Adrenal gland (tissue), 12 donors: ENCODE measurements around the gene RETREG1. TPM values are rescaled to one million over a fixed set of nuclear protein-coding genes. Genes with fewer than 3 reads are reported as not detected.
"Not testable (repeated sequence)": the region's sequence is repeated elsewhere in the genome, so short reads cannot be mapped to it uniquely, and the experiment has no call there.

ENCODE experiments used
- DNase-seq, 7 donors: peaks; one replicate each; pipeline ENCODE4 v3.0.0-alpha.2; 2019 to 2020
- H3K27ac ChIP-seq, 5 donors: fragments of 200-600 bp; sonication (generic) in 4 of 5; 1 replicate in 3 of 5; 2 replicates in 2 of 5; pipeline versions ENCODE4 v1.5.1 to v1.8.0; 2016 to 2020; ENCODE audit warnings: mild to moderate bottlenecking in 1 of 5
- H3K27me3 ChIP-seq: fragments of 200-600 bp; 2 replicates; pipeline ENCODE4 v1.8.0; 2021
- H3K36me3 ChIP-seq, 2 donors: fragments of 200-600 bp; replicated peaks in 1 of 2; 1 replicate in 1 of 2; 2 replicates in 1 of 2; pipeline versions ENCODE4 v1.5.1 to v1.8.0; 2018 to 2022
- H3K4me1 ChIP-seq, 2 donors: fragments of 200-600 bp; replicated peaks in 1 of 2; 1 replicate in 1 of 2; 2 replicates in 1 of 2; pipeline versions ENCODE4 v1.5.1 to v1.8.0; 2018 to 2021
- H3K4me3 ChIP-seq, 4 donors: fragments of 200-600 bp; sonication (generic) in 3 of 4; one replicate each; pipeline ENCODE4 v1.5.1; 2016 to 2018
- H3K9me3 ChIP-seq, 3 donors: fragments of 200-600 bp; sonication (generic) in 1 of 3; replicated peaks in 1 of 3; 1 replicate in 2 of 3; 2 replicates in 1 of 3; pipeline versions ENCODE4 v1.5.1 to v1.8.0; 2016 to 2021
- CTCF ChIP-seq, 6 experiments: fragments of 450-650 bp in 4 of 6; fragments of 200-600 bp in 2 of 6; sonication (generic) in 1 of 6; IDR thresholded peaks; 1 replicate in 5 of 6; 2 replicates in 1 of 6; pipeline versions ENCODE4 v1.5.1 to v1.8.0; 2016 to 2021; ENCODE audit warnings: antibody characterized with exemption in 6 of 6, mild to moderate bottlenecking in 2 of 6, moderate library complexity in 1 of 6
- POLR2A ChIP-seq, 2 donors: fragments of 450-650 bp; IDR thresholded peaks; one replicate each; pipeline ENCODE4 v1.6.1; 2017; ENCODE audit warnings: antibody characterized with exemption in 2 of 2, mild to moderate bottlenecking in 2 of 2, moderate library complexity in 1 of 2
- WGBS, 4 donors: extraction: QIAGEN DNeasy Blood & Tissue Kit in 2 of 4; methylation state at CpG; one replicate each; pipeline versions ENCODE4 v1.1.5 to v1.1.7; 2013 to 2017; 5-methylcytosine and 5-hydroxymethylcytosine counted together
- intact Hi-C, 2 donors: fragments of 100-400 bp; cut with DNase I; formaldehyde crosslinking; loops; one replicate each; pipeline versions ENCODE4 v1.14.1 to v1.15.0; 2022 to 2023
- polyA plus RNA-seq, 3 donors: library from polyadenylated mRNA; stranded (reverse); fragments of 200-250 nt in 2 of 3; fragments of 350-450 nt in 1 of 3; fragmentation: Illumina TruSeq in 1 of 3; extraction: RNeasy Lipid Tissue Mini Kit (QIAGEN cat#74804) in 1 of 3; gene quantifications; one replicate each; pipeline ENCODE4 v1.2.3, GENCODE V29; 2013 to 2014
- total RNA-seq, 9 donors: library from RNA; depleted of rRNA in 4 of 9; stranded (reverse); fragments of >200 nt in 4 of 9; fragments of 120-200 nt in 1 of 9; fragmentation: NEBNext Ultra II Directional in 1 of 9; extraction: Animal tissue kit (Norgen Biotek cat#: 25700) in 1 of 9; gene quantifications; one replicate each; pipeline versions ENCODE4 v1.1.0 to v1.2.4, GENCODE V29; 2013 to 2023
- donor health status: healthy with polysubstance abuse.
- donor health status: Bipolar disorder and iron deficiency.
- donor health status: DM: yes; HTN: yes; CAD: no.
- donor health status: DM: no; HTN: no; CAD: no.
- donor health status: DM: no; HTN: no; CAD: no.
- donor health status: DM: yes; HTN: yes; CAD: no.

The RETREG1 gene
- total and polyA plus RNA-seq, 12 donors = 0.06 to 5.9 (median 2.1) TPM

DNA sequence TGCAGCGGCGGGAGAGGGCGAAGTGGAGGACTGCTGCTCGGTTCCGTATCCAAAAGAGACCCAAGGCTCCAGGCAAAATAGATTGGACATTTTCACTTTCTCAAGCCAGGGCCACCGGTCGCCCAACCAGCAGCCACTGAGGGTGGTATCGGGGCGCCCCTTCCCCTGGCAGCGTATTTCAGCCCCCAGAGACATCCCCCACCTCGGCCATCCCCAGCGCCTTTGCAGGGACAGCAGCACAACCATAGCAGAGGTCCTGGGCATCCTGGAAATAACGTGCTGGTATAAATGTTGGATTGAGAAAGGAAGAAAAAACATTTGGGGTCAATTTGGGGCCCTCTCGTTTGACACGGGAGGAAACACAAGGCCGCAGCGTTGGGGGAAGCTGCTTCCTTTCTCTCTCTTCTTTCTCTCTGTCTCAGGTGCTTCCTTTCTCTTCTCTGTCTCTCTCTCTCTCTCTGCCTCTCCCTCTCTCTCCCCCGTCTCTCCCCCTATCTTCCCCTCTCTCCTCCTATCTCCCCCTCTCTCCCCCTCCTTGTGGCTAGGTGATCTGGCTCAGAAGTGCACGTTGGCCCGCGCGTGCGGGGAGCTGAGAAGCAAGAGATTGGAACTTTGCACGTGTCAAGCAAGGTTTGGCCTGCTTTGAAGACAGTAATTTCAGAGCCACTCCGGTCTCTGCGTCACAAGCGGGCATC lies 624 bp upstream of the RETREG1 start:
- Histone ChIP-seq H3K36me3 (no peaks in the 10 kb centered on the region), H3K4me1 (peaks cover 5 to 6% of the 10 kb centered on the region in 2 donors), H3K27me3 (peaks cover 8% of the 10 kb centered on the region), H3K27ac (peak overlapping the region in 1 of 5 donors; percentile 34), H3K4me3 (peak overlapping the region in 1 of 4 donors; percentile 68), H3K9me3 (no peaks in the 10 kb centered on the region)
- TF ChIP-seq CTCF (IDR thresholded peaks at IDR 0.05) (no peak), POLR2A (IDR thresholded peaks at IDR 0.05) (no peak)
- intact Hi-C loops = no loop called here
- WGBS, 4 donors = 33 to 39% (median 34%) methylated on average over 20 to 27 of the region's 27 CpGs
- peak in 1 of 7 donors; percentile 58 for DNase-seq

DNA sequence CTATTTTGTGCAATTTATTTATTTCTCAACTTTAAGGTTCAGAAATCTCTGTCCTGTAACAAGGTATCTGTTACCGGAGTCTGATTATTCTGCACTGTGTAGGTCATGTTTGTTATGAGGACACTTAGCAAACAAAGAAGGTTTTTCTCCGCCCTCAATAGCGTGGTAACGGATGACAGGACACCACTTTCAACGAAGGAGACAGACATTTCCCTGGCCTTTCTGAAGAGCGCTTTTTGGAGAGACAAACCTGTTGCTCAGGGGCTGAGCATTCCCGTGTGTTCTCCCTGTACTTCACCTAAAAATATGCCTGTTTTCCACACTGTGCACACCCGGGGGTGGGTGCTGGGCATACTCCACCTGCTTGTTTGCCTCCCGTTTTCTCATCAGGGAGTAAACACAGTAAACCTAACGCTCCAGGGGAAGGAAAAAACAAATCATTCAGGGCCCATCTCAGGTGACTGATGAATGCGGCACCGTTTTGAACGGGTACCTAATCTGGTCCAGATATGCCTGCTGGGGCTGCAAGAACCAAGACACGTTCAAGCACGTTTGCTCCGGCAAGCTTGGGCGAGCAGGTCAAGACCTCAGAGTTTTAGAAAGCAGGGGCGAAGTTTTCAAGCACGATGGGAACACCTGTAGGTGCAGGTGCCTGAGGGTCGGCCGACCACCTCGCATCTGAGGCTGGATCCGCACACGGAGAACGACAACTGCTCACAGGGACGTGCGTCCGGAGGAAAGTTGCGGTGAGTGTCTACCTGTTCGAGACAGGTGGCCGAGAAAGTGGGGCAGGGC lies 859 bp downstream of the RETREG1 start:
- no peak overlapping the region for H3K27ac ChIP-seq
- peaks cover 5 to 6% of the 10 kb centered on the region in 2 donors for H3K4me1 ChIP-seq
- no peaks in the 10 kb centered on the region for H3K9me3 ChIP-seq
- no peaks in the 10 kb centered on the region for H3K36me3 ChIP-seq
- 20 to 32% (median 23%) methylated on average over 17 to 31 of the region's 31 CpGs for WGBS, 4 donors
- H3K4me3 ChIP-seq = peak overlapping the region in 1 of 4 donors; percentile 68
- TF ChIP-seq POLR2A (IDR thresholded peaks at IDR 0.05) (no peak), CTCF (IDR thresholded peaks at IDR 0.05) (no peak)
- DNase-seq = no peak
- H3K27me3 ChIP-seq = peaks cover 8% of the 10 kb centered on the region
- intact Hi-C loops = no loop called here

- DNase-seq = no peak
- Histone ChIP-seq H3K4me1 (peaks cover 5 to 6% of the 10 kb centered on the region in 2 donors), H3K9me3 (no peaks in the 10 kb centered on the region), H3K36me3 (no peaks in the 10 kb centered on the region), H3K4me3 (no peak overlapping the region), H3K27me3 (peaks cover 8% of the 10 kb centered on the region), H3K27ac (no peak overlapping the region)
- intact Hi-C loops = no loop called here
- WGBS, 4 donors = 79 to 92% (median 91%) methylated on average over 1 to 2 of the region's 2 CpGs
- no peak for TF ChIP-seq POLR2A (IDR thresholded peaks at IDR 0.05)
- TF ChIP-seq CTCF (IDR thresholded peaks at IDR 0.05) = no peak
Observed at GRCh38 chr5:16612007-16612406, 4.8 kb downstream of the RETREG1 start.

DNA sequence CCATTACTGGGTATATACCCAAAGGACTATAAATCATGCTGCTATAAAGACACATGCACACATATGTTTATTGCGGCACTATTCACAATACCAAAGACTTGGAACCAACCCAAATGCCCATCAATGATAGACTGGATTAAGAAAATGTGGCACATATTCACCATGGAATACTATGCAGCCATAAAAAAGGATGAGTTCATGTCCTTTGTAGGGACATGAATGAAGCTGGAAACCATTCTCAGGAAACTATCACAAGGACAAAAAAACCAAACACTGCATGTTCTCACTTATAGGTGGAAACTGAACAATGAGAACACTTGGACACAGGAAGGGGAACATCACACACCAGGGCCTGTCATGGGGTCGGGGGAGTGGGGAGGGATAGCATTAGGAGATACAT lies 5.9 kb downstream of the RETREG1 start:
- intact Hi-C loops, H3K4me1 ChIP-seq, H3K27ac ChIP-seq, H3K4me3 ChIP-seq, H3K9me3 ChIP-seq, H3K36me3 ChIP-seq, DNase-seq, H3K27me3 ChIP-seq: not testable (repeated sequence)
- 79 to 95% (median 90%) methylated on average over 2 of the region's 2 CpGs for WGBS, 4 donors
